HG03025 (cell line): ENCODE data around the gene SLC25A21.
"Not testable (repeated sequence)": the region's sequence is repeated elsewhere in the genome, so short reads cannot be mapped to it uniquely, and the experiment has no call there.

ENCODE experiments used
- ATAC-seq: cut with Tn5 transposase; IDR thresholded peaks from one replicate; pipeline ENCODE4 v1.9.1; 2021; ENCODE audit warnings: mild to moderate bottlenecking, moderate library complexity; ENCODE audit not compliant: unreplicated experiment, low FRiP score

SLC25A21 gene

DNA sequence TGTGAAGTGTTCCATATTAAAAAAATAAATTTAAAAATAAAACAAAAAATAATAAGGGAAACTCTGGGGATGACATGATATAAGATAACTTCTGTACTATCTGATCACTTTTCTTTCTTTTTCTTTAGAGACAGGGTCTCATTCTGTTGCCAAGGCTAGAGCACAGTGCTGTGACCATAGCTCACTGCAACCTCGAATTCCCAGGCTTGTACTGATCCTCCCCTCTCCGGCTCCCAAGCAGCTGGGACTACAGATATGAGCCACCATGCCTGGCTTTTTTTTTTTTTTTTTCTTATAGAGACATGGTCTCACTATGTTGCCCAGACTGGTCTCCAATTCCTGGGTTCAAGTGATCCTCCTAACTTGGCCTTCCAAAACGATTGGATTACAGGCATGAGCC, 14.9 kb upstream of the SLC25A21 start:
- ATAC-seq: no peak

DNA sequence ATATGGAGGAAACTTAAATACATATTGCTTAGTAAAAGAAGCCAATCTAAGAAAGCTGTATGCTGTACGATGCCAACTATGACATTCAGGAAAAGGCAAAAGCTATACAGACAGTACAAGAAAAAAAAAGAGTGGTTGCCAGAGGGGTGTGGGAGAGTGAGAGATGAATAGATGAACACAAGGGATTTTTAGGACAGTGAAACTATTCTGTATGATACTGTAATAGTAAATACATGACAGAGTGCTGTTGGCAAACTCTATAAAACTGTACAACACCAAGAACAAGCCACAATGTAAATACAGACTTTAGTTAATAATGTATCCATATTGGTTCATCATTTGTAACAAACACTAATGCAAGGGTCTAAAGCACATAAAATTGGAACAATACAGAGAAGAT, 14.5 kb upstream of the SLC25A21 start:
- no peak for ATAC-seq

DNA sequence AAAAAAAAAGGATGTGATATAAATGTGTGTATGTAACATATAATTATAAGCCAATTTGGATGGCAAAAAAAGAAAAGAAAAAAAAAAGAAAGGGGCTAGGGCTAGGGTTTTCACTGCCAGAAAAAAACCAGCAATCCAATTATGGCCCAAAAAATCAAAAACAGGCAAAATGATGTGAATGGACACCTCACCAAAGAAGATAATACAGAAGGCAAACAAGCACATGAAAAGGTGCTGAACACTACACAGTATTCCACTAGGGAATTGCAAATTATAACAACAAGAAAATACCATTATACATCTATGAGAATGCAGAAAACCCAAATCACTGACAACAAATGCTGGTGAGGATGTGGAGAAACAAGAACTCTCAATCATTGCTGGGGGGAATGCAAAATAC, 13.3 kb upstream of the SLC25A21 start:
- no peak for ATAC-seq

DNA sequence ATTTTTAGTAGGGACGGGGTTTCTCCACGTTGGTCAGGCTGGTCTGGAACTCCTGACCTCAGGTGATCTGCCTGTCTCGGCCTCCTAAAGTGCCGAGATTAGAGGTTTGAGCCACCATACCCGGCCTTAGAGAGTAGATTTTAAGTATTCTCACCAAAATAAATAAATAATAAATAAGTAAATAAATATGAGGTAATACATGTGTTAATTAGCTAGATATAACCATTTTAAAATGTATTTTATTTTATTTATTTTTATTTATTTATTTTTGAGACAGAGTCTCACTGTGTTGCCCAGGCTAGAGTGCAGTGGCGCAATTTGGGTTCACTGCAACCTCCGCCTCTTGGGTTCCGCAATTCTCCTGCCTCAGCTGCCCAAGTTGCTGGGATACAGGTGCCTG, 12.1 kb upstream of the SLC25A21 start:
- ATAC-seq: not testable (repeated sequence)

DNA sequence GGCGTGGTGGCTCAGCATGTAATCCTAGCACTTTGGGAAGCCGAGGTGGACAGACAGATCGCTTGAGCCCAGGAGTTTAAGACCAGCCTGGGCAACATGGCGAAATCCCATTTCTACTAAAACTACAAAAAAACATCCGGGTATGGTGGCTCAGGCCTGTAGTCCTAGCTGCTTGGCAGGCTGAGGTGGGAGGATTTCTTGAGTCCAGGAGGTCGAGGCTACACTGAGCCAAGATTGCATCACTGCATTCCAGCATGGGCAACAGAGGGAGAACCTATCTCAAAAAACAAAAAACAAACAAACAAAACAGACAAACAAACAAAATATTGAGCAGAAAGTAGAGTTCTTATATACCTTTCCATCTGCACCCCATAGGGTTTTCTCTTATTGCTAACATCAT, 9.0 kb upstream of the SLC25A21 start:
- no peak for ATAC-seq

DNA sequence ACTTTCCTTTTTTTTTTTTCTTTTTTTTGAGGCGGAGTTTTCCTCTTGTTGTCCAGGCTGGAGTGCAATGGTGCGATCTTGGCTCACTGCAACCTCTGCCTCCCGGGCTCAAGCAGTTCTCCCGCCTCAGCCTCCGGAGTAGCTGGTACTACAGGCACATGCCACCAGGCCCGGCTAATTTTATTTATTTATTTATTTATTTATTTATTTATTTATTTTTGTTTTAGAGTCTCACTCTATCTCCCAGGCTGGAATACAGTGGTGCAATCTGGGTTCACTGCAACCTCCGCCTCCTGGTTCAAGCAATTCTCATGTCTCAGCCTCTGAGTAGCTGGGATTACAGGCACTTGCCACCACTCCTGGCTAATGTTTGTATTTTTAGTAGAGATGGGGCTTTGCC, 8.5 kb upstream of the SLC25A21 start:
- ATAC-seq: not testable (repeated sequence)

DNA sequence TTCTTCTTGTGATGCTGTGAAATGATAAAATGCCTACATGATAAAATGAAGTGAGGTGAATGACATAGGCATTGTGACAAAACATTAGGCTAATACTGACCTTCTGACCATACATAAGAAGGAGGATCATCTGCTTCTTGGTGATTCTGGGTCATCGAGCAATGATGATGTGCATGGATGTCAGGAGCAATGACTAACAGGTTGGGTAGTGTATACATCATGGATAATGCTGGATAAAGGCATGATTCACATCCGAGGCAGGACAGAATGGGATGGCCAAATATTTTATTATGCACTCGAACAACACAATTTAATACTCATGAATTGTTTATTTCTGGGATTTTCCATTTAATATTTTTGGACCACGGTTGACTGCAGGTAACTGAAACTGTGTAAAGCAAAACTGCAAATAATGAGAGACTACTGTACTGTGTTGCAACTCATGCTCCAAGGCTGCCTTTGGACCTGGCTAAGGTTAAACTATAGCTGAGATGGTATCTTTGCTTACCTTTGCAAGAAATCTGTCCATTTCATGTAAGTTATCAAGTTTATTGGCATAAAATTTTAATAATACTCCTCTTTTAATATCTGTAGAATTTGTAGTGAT, 7.6 kb upstream of the SLC25A21 start:
- ATAC-seq: no peak

DNA sequence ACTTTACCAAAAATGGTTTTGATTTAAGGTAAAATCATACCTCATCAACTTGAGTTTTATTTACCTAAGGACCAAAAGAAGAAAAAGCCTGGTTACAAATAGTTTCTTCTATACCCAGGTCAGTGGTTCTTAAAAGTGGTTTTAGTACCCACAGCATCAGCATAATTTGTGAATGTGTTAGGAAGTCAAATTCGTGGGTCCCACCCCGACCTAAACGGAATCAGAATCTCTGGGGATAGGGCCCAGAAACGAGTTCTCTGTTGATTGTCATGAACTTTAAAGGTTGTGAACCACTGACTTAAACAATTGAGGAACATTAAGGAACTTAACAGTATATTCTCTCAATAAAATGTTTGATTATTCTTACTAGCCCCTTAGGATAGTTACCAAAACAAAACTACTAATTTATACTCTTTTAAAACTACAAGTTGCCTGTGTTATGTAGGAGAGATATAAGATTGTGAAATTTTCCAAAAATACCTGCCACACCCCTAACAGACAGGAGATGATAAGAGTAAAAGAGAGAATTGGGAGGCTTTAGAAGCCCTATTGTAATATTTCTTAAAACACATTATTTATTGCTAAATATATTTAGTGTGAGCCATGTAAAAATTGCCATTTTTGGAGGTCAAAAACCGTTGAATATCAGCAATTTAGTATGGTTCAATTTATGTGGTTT, 669 bp upstream of the SLC25A21 start:
- no peak for ATAC-seq

DNA sequence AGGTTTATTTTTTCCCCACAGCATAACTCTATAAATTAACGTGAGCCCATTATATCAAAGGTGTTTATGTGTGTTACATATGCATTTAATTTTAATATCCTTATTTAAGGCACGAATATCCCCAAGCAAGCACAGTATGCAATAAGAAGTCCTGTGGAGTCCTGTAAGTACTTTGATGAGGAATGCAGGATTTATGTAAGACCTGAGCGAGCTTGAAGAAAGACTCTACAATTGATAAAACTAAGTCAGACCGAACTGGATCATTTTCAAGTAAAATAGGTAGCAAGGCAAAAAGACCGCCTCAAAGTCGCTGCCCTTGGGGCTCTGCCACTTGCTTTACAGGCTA, 755 bp downstream of the SLC25A21 start:
- no peak for ATAC-seq

DNA sequence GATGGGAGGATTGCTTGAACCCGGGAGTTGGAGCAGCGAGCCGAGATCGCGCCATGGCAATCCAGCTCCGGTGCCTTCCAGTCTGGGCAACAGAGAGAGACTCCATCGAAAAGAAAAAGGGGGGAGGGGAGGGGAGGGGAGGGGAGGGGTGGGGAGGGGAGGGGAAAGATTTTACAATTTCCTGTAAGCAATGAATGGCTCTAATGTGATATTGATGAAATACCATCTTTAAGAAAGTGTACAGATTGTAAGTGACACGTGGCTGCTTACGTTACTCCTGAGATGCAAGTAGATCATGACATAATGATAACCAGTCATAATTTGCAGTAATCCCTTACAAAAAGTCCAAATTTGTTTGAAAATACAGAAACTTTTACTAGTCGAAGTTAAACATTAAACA, 1.4 kb downstream of the SLC25A21 start:
- no peak for ATAC-seq

DNA sequence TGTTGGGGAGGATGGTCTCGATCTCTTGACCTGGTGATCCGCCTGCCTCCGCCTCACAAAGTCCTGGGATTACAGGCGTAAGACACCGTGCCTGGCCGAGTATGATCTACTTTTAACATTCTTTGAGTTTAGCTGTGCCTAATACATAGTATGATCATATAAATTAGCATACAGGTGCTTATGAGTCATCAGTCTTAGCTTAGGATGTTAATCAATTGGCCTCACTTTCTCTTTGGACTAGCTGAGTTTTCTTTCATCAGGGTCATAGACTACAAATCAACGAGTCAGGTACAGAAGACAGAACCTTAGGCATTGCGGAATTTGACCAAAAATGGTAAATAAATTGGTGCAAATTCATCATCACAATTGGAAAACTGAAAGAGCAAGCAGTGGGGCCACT, 2.2 kb downstream of the SLC25A21 start:
- ATAC-seq: no peak

DNA sequence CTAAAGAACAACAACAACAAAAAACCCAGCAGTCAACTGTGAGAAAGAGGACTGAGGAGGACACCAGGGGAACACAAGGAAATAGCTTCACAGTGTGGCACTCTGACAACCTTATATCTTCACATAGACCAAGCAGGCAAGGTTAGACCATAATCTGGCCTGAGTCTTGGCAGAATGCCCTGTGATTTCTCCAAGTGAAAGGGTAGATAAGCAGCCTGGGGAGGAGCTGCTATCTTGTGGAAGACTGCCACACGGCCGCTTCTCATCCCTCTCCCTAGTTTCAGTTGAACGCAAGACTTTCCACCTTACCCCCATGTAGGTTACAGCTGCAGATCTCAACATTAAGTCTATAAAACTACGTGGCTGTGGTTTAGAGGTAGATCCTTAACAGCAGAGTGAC, 3.7 kb downstream of the SLC25A21 start:
- ATAC-seq: no peak

DNA sequence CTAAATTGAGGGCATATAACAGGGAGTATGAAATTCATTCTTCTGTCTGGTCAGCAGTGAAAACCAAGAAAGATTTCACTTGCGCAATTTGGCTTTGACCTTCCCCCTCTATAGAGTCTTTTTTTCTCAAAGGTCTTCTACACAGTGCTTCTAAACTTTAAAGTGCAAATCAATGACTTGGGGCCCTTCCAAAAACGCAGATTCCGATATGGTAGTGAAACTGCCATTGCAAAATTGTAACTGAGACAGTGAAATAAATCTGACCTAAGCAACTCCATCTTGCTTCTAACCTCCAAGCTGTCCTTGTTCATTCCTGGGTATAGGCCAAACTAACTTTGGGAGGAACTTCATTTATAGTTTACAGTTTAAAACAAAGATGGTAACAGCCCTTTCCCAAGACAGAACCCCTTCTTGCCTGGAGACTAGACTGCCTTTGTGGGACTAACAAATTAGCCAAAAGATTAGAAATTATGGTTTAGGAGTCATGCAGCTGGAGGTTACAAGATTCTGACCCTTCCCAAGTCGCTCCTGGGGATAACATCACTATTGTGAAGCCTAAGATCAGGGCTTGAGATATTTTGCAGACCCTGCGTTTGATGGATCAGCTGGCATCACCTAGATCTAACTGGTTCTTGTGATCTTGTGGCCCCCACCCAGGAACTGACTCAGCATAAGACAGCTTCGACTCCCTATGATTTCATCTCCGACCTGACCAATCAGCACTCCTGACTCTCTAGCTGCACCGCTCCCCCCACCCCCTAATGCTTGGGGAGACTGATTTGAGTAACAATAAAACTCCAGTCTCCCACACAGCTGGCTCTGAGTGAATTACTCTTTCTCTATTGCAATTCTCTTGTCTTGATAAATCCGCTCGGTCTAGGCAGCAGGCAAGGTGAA, 5.0 kb downstream of the SLC25A21 start:
- no peak for ATAC-seq

DNA sequence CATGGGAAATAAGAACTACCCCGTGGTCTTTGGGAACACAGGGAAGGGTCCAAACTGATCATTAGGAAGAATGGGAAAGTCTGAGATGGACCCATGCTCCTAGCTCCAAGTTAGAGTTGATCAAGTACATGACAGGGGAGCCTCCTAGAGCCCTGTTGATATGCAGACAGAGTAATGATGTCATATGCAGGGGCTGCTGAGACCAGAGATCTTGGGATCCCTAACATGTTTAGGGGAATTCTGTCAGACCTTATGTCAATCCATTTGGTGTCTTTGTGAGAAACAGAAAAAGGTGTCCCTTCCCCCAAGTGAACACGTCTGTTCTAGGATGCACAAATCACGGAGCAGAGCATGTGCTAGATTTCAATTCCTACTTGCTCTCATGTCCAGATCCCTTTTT, 6.6 kb downstream of the SLC25A21 start:
- ATAC-seq: no peak

DNA sequence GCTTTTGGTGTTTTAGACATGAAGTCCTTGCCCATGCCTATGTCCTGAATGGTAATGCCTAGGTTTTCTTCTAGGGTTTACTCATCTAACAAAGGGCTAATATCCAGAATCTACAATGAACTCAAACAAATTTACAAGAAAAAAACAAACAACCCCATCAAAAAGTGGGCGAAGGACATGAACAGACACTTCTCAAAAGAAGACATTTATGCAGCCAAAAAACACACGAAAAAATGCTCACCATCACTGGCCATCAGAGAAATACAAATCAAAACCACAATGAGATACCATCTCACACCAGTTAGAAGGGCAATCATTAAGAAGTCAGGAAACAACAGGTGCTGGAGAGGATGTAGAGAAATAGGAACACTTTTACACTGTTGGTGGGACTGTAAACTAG, 10.1 kb downstream of the SLC25A21 start:
- ATAC-seq: not testable (repeated sequence)

DNA sequence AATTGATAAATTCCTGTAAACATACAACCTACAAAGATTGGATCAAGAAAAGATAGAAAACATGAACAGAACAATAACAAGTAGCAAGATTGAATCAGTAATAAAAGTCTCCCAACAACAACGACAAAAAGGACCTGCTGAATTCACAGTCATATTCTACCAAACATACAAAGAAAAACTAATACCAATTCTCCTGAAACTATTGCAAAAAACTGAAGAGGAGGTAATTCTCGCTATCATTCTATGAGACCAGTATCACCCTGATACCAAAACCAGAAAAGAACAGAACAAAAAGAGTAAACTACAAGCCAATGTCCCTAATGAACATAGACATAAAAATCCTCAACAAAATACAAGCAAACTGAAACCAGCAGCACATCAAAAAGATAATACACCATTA, 14.4 kb downstream of the SLC25A21 start:
- no peak for ATAC-seq

DNA sequence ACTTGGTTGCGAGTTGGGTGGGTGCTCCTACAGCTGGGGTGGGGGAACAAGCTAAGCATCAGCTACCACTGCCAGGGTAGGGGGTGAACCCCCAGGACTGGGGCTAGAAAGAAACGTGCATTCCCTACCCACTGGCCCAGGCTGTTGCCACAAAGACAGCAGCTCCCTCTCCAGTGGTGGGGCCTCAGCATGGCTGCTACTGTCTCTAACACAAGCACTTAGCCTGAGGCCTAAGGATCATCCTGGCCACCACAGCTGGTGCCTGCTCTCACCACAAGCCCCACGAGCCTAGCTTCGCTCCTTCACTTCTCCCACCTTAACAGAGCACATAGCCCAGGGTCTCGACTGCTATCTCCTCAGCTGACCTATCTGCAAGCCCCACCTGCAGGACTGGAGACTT, 18.9 kb downstream of the SLC25A21 start:
- ATAC-seq: no peak

DNA sequence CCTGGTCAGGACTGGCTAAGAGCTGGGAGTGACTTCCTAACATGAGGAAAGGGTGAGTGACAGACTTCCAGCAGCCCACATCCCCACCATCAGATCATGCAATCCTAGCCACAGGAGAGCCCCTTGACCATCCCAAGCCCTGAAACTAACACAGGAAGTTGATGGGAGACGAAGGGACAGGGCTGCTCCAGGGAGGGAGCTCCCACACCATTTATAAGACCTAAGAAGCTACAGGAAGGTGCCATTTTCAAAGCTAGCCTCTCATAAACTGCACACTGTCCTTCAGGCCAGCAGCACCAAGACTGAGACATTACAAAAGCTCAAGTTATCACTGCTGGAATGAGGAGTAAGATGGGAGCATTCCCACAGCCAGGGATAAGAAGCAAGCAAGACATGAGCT, 19.4 kb downstream of the SLC25A21 start:
- ATAC-seq: no peak

DNA sequence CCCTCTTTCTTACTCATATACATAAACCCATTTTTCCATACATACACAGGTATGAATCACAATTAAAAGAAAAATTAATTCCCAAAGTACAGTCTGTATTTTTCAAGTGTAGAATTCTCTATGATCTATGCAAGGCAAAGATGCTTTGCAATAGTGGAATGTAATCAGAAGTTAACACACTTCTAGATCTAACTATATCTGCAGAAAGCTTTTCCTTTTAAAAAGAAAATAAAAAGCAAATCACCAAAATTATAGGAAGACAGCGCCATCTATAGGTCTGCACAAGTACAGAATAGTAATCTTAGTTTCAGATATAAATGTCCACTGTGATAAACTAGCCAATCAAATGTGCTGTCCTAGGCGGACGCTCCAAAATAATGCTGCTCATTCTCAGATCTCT, 22.0 kb downstream of the SLC25A21 start:
- no peak for ATAC-seq

DNA sequence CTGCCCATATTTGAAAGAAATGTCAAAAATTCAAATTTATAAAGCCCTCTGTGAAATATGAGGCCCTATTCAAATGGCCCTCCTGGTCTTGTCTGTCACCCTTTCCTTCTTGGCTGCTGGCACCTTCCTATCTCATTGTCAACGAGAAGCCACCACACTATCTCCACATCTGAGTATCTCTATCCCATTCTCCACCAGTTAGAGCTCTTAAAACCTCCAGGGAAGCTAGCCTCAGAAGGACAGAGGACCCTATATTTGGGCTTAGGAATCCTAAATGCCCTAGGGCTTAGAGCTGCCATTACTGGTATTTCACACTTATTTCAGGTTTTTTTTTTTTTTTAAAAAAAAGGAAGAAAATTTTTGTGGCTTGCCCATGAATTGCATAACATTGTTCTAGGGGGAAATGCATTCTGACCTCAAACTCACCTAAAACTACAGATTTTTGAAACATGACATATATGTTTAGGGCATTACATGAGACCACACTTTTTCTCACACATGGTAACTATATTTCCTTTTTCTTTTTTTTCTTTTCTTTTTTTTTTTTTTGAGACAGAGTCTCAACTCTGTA, 25.0 kb downstream of the SLC25A21 start:
- ATAC-seq: no peak

DNA sequence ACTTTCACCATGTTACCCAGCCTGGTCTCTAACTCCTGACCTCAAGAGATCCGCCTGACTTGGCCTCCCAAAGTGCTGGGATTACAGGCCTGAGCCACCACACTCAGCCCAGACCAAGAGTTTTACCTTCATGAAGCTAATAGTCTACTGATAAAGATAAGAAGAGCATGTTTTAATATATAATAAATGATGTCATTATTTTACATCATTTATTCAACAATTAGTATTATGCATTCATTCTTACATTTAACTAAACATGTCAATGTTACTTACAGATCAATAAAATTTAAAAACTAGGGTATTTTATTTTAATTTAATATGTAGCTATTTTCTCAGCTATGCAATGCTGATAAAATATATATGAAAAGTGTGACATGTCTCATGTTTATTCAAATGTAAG, 26.0 kb downstream of the SLC25A21 start:
- ATAC-seq: not testable (repeated sequence)
